Measurements from ENCODE around the gene PTPN1. TPM values are rescaled to one million over a fixed set of nuclear protein-coding genes. Genes with fewer than 3 reads are reported as not detected.

Gene PTPN1
- total and polyA plus RNA-seq, 2 of the 13 experiments (the other 11 are each of a cell fraction or from before 2014, with no cell fraction given) = 17.7 to 37.2 TPM

DNA sequence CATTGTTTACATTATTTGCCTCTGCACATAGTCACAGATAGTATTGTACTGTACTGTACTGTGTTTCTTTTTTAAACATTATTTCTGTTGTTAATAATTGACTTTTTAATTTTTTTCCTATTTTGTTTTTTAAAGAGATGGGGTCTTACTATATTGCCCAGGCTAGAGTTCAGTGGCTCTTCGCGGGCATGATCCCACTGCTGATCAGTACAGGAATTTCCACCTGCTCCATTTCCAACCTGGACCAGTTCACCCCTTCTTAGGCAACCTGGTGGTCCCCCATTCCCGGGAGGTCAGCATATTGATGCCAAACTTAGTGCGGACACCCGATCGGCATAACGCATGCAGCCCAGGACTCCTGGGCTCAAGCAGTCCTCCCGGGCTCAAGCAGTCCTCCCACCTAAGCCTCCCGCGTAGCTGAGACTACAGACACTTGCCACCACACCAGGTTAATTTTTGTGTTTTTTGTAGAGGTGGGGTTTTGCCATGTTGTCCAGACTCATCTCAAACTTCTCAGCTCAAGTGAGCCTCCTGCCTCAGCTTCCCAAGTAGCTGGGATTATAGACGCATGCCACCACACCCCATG, 47.5 kb downstream of the PTPN1 start (continued):
- TF ChIP-seq, protein P1, sequence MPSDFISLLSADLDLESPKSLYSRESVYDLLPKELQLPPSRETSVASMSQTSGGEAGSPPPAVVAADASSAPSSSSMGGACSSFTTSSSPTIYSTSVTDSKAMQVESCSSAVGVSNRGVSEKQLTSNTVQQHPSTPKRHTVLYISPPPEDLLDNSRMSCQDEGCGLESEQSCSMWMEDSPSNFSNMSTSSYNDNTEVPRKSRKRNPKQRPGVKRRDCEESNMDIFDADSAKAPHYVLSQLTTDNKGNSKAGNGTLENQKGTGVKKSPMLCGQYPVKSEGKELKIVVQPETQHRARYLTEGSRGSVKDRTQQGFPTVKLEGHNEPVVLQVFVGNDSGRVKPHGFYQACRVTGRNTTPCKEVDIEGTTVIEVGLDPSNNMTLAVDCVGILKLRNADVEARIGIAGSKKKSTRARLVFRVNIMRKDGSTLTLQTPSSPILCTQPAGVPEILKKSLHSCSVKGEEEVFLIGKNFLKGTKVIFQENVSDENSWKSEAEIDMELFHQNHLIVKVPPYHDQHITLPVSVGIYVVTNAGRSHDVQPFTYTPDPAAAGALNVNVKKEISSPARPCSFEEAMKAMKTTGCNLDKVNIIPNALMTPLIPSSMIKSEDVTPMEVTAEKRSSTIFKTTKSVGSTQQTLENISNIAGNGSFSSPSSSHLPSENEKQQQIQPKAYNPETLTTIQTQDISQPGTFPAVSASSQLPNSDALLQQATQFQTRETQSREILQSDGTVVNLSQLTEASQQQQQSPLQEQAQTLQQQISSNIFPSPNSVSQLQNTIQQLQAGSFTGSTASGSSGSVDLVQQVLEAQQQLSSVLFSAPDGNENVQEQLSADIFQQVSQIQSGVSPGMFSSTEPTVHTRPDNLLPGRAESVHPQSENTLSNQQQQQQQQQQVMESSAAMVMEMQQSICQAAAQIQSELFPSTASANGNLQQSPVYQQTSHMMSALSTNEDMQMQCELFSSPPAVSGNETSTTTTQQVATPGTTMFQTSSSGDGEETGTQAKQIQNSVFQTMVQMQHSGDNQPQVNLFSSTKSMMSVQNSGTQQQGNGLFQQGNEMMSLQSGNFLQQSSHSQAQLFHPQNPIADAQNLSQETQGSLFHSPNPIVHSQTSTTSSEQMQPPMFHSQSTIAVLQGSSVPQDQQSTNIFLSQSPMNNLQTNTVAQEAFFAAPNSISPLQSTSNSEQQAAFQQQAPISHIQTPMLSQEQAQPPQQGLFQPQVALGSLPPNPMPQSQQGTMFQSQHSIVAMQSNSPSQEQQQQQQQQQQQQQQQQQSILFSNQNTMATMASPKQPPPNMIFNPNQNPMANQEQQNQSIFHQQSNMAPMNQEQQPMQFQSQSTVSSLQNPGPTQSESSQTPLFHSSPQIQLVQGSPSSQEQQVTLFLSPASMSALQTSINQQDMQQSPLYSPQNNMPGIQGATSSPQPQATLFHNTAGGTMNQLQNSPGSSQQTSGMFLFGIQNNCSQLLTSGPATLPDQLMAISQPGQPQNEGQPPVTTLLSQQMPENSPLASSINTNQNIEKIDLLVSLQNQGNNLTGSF (CRISPR knock-in tag; IDR thresholded peaks at IDR 0.05) = 0 out of 2 replicates have a peak, but pooled peaks have one; percentile 42
- TF ChIP-seq ZNF143 (CRISPR knock-in tag; IDR thresholded peaks at IDR 0.05) = 0 out of 2 replicates have a peak, but pooled peaks have one; percentile 28
- TF ChIP-seq RCOR2 (CRISPR knock-in tag; IDR thresholded peaks at IDR 0.05) = 0 out of 2 replicates have a peak, but pooled peaks have one; percentile 24
- TF ChIP-seq, protein P2, sequence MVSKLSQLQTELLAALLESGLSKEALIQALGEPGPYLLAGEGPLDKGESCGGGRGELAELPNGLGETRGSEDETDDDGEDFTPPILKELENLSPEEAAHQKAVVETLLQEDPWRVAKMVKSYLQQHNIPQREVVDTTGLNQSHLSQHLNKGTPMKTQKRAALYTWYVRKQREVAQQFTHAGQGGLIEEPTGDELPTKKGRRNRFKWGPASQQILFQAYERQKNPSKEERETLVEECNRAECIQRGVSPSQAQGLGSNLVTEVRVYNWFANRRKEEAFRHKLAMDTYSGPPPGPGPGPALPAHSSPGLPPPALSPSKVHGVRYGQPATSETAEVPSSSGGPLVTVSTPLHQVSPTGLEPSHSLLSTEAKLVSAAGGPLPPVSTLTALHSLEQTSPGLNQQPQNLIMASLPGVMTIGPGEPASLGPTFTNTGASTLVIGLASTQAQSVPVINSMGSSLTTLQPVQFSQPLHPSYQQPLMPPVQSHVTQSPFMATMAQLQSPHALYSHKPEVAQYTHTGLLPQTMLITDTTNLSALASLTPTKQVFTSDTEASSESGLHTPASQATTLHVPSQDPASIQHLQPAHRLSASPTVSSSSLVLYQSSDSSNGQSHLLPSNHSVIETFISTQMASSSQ (IDR thresholded peaks at IDR 0.05; ENCODE audit: low read depth) = no peak
- TF ChIP-seq, protein P2 (CRISPR knock-in tag; IDR thresholded peaks at IDR 0.05; ENCODE audit: borderline replicate concordance) = peak; percentile 42; the same call in 1 of the 2 replicates
- TF ChIP-seq NFYB (CRISPR knock-in tag; IDR thresholded peaks at IDR 0.05) = no peak
- TF ChIP-seq, protein P3, sequence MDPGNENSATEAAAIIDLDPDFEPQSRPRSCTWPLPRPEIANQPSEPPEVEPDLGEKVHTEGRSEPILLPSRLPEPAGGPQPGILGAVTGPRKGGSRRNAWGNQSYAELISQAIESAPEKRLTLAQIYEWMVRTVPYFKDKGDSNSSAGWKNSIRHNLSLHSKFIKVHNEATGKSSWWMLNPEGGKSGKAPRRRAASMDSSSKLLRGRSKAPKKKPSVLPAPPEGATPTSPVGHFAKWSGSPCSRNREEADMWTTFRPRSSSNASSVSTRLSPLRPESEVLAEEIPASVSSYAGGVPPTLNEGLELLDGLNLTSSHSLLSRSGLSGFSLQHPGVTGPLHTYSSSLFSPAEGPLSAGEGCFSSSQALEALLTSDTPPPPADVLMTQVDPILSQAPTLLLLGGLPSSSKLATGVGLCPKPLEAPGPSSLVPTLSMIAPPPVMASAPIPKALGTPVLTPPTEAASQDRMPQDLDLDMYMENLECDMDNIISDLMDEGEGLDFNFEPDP (CRISPR knock-in tag; conservative IDR thresholded peaks at IDR 0.05) = 0 out of 2 replicates have a peak, but pooled peaks have one; percentile 57
- no peak for TF ChIP-seq DR1 (CRISPR knock-in tag; IDR thresholded peaks at IDR 0.05)
- TF ChIP-seq, protein P4, sequence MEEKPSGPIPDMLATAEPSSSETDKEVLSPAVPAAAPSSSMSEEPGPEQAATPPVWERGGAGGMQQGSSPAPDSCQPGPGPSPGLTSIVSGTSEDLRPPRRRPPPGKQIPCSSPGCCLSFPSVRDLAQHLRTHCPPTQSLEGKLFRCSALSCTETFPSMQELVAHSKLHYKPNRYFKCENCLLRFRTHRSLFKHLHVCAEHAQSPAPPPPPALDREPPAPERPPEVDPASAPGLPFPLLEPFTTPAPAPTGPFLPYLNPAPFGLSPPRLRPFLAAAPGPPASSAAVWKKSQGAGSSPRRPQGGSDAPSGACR (CRISPR knock-in tag; IDR thresholded peaks at IDR 0.05) = no peak
- peak; percentile 91 for TF ChIP-seq ZNF263 (CRISPR knock-in tag; IDR thresholded peaks at IDR 0.05)
- peak; percentile 97 for TF ChIP-seq ZNF121 (CRISPR knock-in tag; IDR thresholded peaks at IDR 0.05)
- no peak for TF ChIP-seq PPARG (CRISPR knock-in tag; conservative IDR thresholded peaks at IDR 0.05)
- no peak for TF ChIP-seq PCBP1 (IDR thresholded peaks at IDR 0.05; ENCODE audit: borderline replicate concordance, low read depth, low read length)
- TF ChIP-seq ADNP (CRISPR knock-in tag; IDR thresholded peaks at IDR 0.05) = 0 out of 2 replicates have a peak, but pooled peaks have one; percentile 55
- TF ChIP-seq SOX5 (CRISPR knock-in tag; IDR thresholded peaks at IDR 0.05; ENCODE audit: borderline replicate concordance) = peak; percentile 26; the same call in 1 of the 2 replicates
- TF ChIP-seq, protein P5, sequence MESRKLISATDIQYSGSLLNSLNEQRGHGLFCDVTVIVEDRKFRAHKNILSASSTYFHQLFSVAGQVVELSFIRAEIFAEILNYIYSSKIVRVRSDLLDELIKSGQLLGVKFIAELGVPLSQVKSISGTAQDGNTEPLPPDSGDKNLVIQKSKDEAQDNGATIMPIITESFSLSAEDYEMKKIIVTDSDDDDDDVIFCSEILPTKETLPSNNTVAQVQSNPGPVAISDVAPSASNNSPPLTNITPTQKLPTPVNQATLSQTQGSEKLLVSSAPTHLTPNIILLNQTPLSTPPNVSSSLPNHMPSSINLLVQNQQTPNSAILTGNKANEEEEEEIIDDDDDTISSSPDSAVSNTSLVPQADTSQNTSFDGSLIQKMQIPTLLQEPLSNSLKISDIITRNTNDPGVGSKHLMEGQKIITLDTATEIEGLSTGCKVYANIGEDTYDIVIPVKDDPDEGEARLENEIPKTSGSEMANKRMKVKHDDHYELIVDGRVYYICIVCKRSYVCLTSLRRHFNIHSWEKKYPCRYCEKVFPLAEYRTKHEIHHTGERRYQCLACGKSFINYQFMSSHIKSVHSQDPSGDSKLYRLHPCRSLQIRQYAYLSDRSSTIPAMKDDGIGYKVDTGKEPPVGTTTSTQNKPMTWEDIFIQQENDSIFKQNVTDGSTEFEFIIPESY (CRISPR knock-in tag; IDR thresholded peaks at IDR 0.05) = 0 out of 2 replicates have a peak, but pooled peaks have one; percentile 24
